HepG2 (cell line): ENCODE measurements around the gene FLOT2. TPM values are rescaled to one million over a fixed set of nuclear protein-coding genes. Genes with fewer than 3 reads are reported as not detected.

ENCODE experiments used
- CEBPG ChIP-seq: IDR thresholded peaks from 2 replicates; pipeline ENCODE4 v1.6.1; 2016
- CENPX ChIP-seq: sonication (generic); formaldehyde crosslinking; IDR thresholded peaks from 2 replicates; pipeline ENCODE4 v1.9.0; 2021; ENCODE audit warnings: mild to moderate bottlenecking, missing genetic modification reagents, moderate library complexity
- GTF3A ChIP-seq: sonication (generic); formaldehyde crosslinking; conservative IDR thresholded peaks from 2 replicates; pipeline ENCODE4 v1.4.0; 2020; ENCODE audit warnings: mild to moderate bottlenecking, missing genetic modification reagents
- JUNB ChIP-seq: sonication (generic); formaldehyde crosslinking; IDR thresholded peaks from 2 replicates; pipeline ENCODE4 v1.8.0; 2022; ENCODE audit warnings: missing genetic modification reagents, mild to moderate bottlenecking, borderline replicate concordance
- KMT2A ChIP-seq: sonication (generic); formaldehyde crosslinking; IDR thresholded peaks from 2 replicates; pipeline ENCODE4 v1.4.0; 2020; ENCODE audit warnings: missing genetic modification reagents
- NCOA2 ChIP-seq: sonication (generic); formaldehyde crosslinking; IDR thresholded peaks from 2 replicates; pipeline ENCODE4 v1.8.0; 2022; ENCODE audit warnings: inconsistent platforms
- SNAPC5 ChIP-seq: sonication (generic); formaldehyde crosslinking; IDR thresholded peaks from 2 replicates; pipeline ENCODE4 v1.8.1; 2023; ENCODE audit warnings: mild to moderate bottlenecking, missing genetic modification reagents, borderline replicate concordance
- STAG1 ChIP-seq: sonication (generic); formaldehyde crosslinking; IDR thresholded peaks from 2 replicates; pipeline ENCODE4 v1.4.0; 2020; ENCODE audit warnings: missing genetic modification reagents
- ZBTB3 ChIP-seq: sonication (generic); formaldehyde crosslinking; IDR thresholded peaks from 2 replicates; pipeline ENCODE4 v1.4.0; 2020; ENCODE audit warnings: low read depth, mild to moderate bottlenecking, moderate library complexity, missing genetic modification reagents, borderline replicate concordance
- ZNF232 ChIP-seq: sonication (generic); formaldehyde crosslinking; IDR thresholded peaks from 2 replicates; pipeline ENCODE4 v1.4.0; 2020; ENCODE audit warnings: missing genetic modification reagents, borderline replicate concordance
- ZNF260 ChIP-seq: sonication (generic); formaldehyde crosslinking; IDR thresholded peaks from 2 replicates; pipeline ENCODE4 v1.4.0; 2020; ENCODE audit warnings: missing genetic modification reagents, low read depth, mild to moderate bottlenecking, borderline replicate concordance
- ZNF331 ChIP-seq: sonication (generic); formaldehyde crosslinking; IDR thresholded peaks from 2 replicates; pipeline ENCODE4 v1.4.0; 2020; ENCODE audit warnings: missing genetic modification reagents
- ZNF333 ChIP-seq: sonication (generic); formaldehyde crosslinking; IDR thresholded peaks from 2 replicates; pipeline ENCODE4 v1.4.0; 2020; ENCODE audit warnings: mild to moderate bottlenecking, missing genetic modification reagents, borderline replicate concordance
- ZNF362 ChIP-seq: sonication (generic); formaldehyde crosslinking; IDR thresholded peaks from 2 replicates; pipeline ENCODE4 v1.4.0; 2020; ENCODE audit warnings: missing genetic modification reagents, mild to moderate bottlenecking, borderline replicate concordance
- ZNF674 ChIP-seq: sonication (generic); formaldehyde crosslinking; IDR thresholded peaks from 2 replicates; pipeline ENCODE4 v1.5.0; 2020; ENCODE audit warnings: low read depth, mild to moderate bottlenecking, missing genetic modification reagents
- ZZZ3 ChIP-seq: sonication (generic); formaldehyde crosslinking; IDR thresholded peaks from 2 replicates; pipeline ENCODE4 v1.4.0; 2020; ENCODE audit warnings: missing genetic modification reagents, mild to moderate bottlenecking, borderline replicate concordance
- polyA plus RNA-seq, 8 experiments: library from polyadenylated mRNA; depleted of rRNA in 3 of 8; stranded (reverse) in 7 of 8; unstranded in 1 of 8; fragments of >200 nt; fragmentation: Illumina TruSeq in 4 of 8; extraction: Trizol in 4 of 8; gene quantifications; 2 replicates each; pipeline versions ENCODE4 v1.2.1 to v1.2.3, GENCODE V29; 2011 to 2016; ENCODE audit warnings: low read depth in 4 of 8, missing spikeins in 1 of 8, mixed read lengths in 1 of 8; ENCODE audit not compliant: insufficient read depth in 1 of 8
- total RNA-seq, 5 experiments: library from RNA; depleted of rRNA; stranded (reverse); fragments of >200 nt; fragmentation: Illumina TruSeq; extraction: Trizol; gene quantifications; 2 replicates each; pipeline ENCODE4 v1.2.3, GENCODE V29; 2016; ENCODE audit warnings: low read depth in 1 of 5
- TF ChIP-seq, protein P1 (sequence below): sonication (generic); formaldehyde crosslinking; conservative IDR thresholded peaks from 2 replicates; pipeline ENCODE4 v1.4.0; 2020; ENCODE audit warnings: mild to moderate bottlenecking, missing genetic modification reagents, moderate library complexity
- TF ChIP-seq, protein P2 (sequence below): sonication (generic); formaldehyde crosslinking; IDR thresholded peaks from 2 replicates; pipeline ENCODE4 v1.4.0; 2020; ENCODE audit warnings: missing genetic modification reagents, borderline replicate concordance

Gene FLOT2
- total and polyA plus RNA-seq, 2 of the 13 experiments (the other 11 are each of a cell fraction or from before 2014, with no cell fraction given): 54.3 to 54.5 TPM

- TF ChIP-seq ZNF674: no peak
- TF ChIP-seq ZNF232 (CRISPR knock-in tag): no peak
- TF ChIP-seq ZNF331: peak; percentile 36; the same call in 1 of the 2 replicates
- peak; percentile 44; the same call in 1 of the 2 replicates for TF ChIP-seq KMT2A (CRISPR knock-in tag)
- TF ChIP-seq GTF3A (CRISPR knock-in tag): no peak
- peak; percentile 54; the same call in 1 of the 2 replicates for TF ChIP-seq NCOA2 (CRISPR knock-in tag)
- TF ChIP-seq ZBTB3: no peak
- TF ChIP-seq, protein P1, sequence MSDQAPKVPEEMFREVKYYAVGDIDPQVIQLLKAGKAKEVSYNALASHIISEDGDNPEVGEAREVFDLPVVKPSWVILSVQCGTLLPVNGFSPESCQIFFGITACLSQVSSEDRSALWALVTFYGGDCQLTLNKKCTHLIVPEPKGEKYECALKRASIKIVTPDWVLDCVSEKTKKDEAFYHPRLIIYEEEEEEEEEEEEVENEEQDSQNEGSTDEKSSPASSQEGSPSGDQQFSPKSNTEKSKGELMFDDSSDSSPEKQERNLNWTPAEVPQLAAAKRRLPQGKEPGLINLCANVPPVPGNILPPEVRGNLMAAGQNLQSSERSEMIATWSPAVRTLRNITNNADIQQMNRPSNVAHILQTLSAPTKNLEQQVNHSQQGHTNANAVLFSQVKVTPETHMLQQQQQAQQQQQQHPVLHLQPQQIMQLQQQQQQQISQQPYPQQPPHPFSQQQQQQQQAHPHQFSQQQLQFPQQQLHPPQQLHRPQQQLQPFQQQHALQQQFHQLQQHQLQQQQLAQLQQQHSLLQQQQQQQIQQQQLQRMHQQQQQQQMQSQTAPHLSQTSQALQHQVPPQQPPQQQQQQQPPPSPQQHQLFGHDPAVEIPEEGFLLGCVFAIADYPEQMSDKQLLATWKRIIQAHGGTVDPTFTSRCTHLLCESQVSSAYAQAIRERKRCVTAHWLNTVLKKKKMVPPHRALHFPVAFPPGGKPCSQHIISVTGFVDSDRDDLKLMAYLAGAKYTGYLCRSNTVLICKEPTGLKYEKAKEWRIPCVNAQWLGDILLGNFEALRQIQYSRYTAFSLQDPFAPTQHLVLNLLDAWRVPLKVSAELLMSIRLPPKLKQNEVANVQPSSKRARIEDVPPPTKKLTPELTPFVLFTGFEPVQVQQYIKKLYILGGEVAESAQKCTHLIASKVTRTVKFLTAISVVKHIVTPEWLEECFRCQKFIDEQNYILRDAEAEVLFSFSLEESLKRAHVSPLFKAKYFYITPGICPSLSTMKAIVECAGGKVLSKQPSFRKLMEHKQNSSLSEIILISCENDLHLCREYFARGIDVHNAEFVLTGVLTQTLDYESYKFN (CRISPR knock-in tag): peak; percentile 53; the same call in 1 of the 2 replicates
- TF ChIP-seq ZNF362 (CRISPR knock-in tag): no peak
- no peak for TF ChIP-seq STAG1
- TF ChIP-seq JUNB (CRISPR knock-in tag): no peak
- peak; percentile 96 for TF ChIP-seq CEBPG
- no peak for TF ChIP-seq SNAPC5 (CRISPR knock-in tag)
- TF ChIP-seq, protein P2, sequence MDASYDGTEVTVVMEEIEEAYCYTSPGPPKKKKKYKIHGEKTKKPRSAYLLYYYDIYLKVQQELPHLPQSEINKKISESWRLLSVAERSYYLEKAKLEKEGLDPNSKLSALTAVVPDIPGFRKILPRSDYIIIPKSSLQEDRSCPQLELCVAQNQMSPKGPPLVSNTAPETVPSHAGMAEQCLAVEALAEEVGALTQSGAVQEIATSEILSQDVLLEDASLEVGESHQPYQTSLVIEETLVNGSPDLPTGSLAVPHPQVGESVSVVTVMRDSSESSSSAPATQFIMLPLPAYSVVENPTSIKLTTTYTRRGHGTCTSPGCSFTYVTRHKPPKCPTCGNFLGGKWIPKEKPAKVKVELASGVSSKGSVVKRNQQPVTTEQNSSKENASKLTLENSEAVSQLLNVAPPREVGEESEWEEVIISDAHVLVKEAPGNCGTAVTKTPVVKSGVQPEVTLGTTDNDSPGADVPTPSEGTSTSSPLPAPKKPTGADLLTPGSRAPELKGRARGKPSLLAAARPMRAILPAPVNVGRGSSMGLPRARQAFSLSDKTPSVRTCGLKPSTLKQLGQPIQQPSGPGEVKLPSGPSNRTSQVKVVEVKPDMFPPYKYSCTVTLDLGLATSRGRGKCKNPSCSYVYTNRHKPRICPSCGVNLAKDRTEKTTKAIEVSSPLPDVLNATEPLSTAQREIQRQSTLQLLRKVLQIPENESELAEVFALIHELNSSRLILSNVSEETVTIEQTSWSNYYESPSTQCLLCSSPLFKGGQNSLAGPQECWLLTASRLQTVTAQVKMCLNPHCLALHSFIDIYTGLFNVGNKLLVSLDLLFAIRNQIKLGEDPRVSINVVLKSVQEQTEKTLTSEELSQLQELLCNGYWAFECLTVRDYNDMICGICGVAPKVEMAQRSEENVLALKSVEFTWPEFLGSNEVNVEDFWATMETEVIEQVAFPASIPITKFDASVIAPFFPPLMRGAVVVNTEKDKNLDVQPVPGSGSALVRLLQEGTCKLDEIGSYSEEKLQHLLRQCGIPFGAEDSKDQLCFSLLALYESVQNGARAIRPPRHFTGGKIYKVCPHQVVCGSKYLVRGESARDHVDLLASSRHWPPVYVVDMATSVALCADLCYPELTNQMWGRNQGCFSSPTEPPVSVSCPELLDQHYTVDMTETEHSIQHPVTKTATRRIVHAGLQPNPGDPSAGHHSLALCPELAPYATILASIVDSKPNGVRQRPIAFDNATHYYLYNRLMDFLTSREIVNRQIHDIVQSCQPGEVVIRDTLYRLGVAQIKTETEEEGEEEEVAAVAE (CRISPR knock-in tag): 0 out of 2 replicates have a peak, but pooled peaks have one; percentile 30
- TF ChIP-seq ZZZ3 (CRISPR knock-in tag): no peak
- no peak for TF ChIP-seq ZNF260 (CRISPR knock-in tag)
- no peak for TF ChIP-seq ZNF333 (CRISPR knock-in tag)
- TF ChIP-seq CENPX (CRISPR knock-in tag): no peak
Observed at GRCh38 chr17:28937044-28937729, 39.7 kb upstream of the FLOT2 start (continued).
